NCI-H345 treated with DMSO at 0.1 percent for 48 hours (cell line): Measurements from ENCODE around the gene SFXN5.
"Not testable (repeated sequence)": the region's sequence is repeated elsewhere in the genome, so short reads cannot be mapped to it uniquely, and the experiment has no call there.

Source experiments
- DNase-seq: peaks from one replicate; lab custom pipeline; 2025; ENCODE audit not compliant: unreplicated experiment; lab: John Stamatoyannopoulos, UW

Gene SFXN5, protein sequence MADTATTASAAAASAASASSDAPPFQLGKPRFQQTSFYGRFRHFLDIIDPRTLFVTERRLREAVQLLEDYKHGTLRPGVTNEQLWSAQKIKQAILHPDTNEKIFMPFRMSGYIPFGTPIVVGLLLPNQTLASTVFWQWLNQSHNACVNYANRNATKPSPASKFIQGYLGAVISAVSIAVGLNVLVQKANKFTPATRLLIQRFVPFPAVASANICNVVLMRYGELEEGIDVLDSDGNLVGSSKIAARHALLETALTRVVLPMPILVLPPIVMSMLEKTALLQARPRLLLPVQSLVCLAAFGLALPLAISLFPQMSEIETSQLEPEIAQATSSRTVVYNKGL

DNA sequence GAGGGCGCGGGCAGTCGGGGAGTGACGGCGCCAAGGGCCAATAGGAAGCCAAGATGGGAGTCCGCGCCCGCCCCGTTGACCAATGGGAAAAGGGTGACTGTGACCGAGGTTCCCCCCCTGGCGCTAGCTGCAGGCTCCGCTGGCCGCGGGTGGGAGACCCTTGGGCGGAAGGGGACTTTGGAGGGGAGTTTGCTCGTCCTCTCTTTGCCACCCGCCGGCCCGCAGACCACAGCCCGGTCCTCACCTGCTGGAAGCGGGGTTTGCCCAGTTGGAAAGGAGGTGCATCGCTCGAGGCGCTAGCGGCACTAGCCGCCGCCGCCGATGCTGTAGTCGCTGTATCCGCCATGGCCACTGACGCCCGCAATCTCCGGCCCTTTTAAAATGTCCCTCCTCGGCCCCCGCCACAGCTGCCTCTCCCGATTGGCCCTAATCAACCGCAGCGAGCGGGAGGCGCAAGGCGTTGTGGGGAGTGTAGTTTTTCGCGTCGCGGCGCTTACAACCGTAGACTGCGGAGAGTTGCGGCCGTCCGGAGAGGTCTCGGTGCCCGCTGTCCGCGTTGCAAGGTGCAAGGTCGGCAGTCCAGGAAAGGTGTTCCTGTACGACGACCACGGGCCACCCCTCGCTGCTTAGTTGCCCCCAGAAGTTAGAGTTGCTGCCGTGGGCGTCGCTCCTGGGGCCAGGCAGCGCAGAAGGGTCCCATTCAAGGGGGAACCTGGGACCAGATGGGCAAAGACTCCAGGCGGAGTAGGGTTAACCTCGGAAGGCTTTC lies at the start of gene SFXN5:
SFXN5 (minus strand) TSS at position 353 of the 769 bp plus-strand sequence; CDS start at position 346, 7 bp downstream.
- DNase-seq = peak; percentile 82

- DNase-seq = not testable (repeated sequence)
Measured at GRCh38 chr2:73119611-73120239, 48.2 kb upstream of the SFXN5 start.

GRCh38 chr2:73117441-73117840 lies 45.9 kb upstream of the SFXN5 start:
- no peak for DNase-seq

GRCh38 chr2:73116182-73116960 lies 44.9 kb upstream of the SFXN5 start:
- DNase-seq = no peak

- DNase-seq = no peak
Measured at GRCh38 chr2:73114273-73114867, 42.9 kb upstream of the SFXN5 start.

- DNase-seq = peak; percentile 67
Measured at GRCh38 chr2:73112913-73113854, 41.7 kb upstream of the SFXN5 start, which contains the start of gene RAB11FIP5. TSS of gene RAB11FIP5 (minus strand) at chr2:73112948. CDS start at chr2:73112777, 171 bp downstream.

GRCh38 chr2:73112026-73112912 lies 40.8 kb upstream of the SFXN5 start:
- DNase-seq = no peak

GRCh38 chr2:73111073-73112025 lies 39.8 kb upstream of the SFXN5 start:
- no peak for DNase-seq

DNA sequence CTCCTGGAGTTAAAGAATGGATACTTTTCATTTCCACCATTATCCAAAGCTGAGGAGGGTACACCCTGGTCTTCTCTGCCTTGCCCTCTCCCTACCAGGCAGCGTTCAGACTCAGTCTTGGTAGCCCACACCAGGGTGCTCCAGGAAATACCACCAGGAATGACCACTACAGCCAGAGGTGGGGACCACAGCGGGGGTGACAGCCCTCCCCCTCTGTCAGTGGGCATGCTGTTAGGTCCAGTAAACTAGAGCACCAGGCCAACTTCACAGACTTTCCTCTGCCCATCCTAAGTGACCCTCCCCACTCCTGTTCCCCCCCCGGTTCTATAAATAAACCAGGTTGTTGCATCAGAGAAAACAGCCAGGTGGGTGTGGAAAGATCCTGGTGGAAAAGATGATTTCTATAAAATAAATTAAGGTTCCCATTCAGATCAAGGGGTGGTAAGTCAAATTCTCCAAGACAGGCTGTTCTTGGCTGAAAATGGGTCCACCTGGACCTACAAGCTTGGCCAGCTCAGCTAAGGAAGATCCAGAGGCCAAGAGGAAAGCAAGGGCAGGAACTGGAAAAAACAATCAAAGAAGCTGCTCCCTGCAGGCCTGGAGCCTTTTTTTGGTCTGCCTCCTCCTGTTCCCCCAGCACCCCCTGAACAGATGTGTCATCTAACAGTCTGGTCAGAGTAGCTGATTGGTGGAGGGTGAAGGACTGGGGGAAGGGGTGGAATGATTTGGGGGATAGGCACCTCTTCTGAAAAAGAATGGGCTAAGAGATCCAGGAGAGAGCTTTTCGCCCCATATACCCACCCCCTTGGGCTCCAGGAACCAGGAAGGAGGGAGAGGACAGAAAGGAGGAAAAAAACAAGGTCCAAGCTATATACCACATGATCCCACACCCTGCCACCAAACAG lies 38.9 kb upstream of the SFXN5 start:
- no peak for DNase-seq

DNA sequence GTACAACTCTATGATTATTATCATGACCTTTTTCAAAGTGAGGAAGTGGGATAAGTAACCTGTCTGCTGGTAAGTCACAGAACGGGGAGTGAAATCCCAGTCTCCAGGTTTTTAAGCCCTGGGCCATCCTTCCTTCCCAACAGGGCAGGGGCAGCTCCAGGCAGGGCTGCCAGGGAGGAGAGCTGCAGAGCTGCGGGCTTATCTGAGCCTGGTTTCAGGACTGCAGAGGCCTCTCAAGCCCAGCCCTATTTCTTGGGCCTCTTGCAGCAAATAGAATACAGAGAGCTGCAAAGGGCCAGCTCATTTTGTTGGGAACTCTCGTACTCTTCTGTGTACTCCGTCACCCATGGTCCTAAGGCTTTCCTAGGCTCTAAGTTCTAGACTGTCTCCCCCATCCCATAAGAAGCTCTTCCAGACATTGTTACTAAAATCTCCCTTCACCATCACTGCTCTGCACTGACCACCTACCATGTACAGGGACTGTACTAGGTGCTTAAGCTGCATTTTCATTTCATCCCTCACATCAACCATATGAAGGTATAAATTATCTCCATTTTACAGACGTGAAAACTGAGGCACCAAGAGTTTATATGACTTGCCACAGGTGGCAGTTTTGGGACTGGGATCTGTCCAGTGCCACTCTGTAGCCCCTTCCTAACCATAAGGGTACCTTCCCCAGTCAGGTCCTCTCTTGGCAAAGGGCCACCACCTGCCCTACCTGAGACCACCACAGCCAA lies 38.1 kb upstream of the SFXN5 start:
- no peak for DNase-seq

DNA sequence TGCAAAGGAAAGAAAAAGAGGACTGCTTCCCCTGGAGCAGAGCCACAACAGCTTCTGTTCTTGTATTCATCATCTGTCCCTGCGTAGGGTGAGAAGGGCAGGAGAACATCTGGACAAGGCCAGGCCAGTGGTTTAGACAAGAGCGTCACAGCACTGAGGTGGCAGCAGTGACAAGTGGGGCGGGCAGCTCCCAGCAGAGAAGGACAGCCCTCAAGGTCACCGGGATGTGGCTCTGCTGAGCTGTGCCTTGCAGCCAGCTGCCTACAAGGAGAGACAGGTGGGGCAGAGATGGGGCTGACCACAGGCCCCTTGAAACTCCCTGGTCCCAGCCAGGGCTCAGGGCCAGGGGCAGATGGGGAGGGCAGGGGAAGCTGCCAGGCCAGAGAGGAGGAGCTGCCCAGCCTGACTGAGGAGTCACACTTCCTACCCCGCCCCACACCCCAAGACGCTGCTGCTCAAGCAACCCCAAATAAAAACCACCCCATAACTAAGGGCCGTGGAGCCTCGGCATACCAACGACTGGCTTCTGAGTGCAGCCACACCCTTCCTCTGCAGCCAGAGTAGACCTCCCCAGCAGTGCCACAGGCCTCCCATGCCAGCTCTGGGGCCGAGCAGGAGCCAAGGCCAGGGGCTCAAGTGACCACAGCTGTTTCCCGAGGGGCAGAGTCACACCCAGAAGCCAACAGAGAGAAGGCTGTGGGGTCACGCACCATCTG lies 35.9 kb upstream of the SFXN5 start:
- DNase-seq = no peak

- no peak for DNase-seq
Measured at GRCh38 chr2:73106791-73107190, 35.3 kb upstream of the SFXN5 start.

GRCh38 chr2:73105511-73105971 lies 34.0 kb upstream of the SFXN5 start:
- DNase-seq = no peak

- DNase-seq = no peak
Measured at GRCh38 chr2:73104933-73105332, 33.4 kb upstream of the SFXN5 start.

GRCh38 chr2:73103018-73103542 lies 31.6 kb upstream of the SFXN5 start:
- no peak for DNase-seq
